T-helper 1 cell treated with Interleukin-12 subunit alpha and Interleukin-12 subunit beta and Interleukin-4 antibody, amounts not matched to agents 30 ng/mL and 1 ng/mL, for 36 hours (primary cell): Measurements from ENCODE around the gene CARD19. TPM values are rescaled to one million over a fixed set of nuclear protein-coding genes. Genes with fewer than 3 reads are reported as not detected.
"Not testable (repeated sequence)": the region's sequence is repeated elsewhere in the genome, so short reads cannot be mapped to it uniquely, and the experiment has no call there.

Source experiments
- intact Hi-C: fragments of 100-400 bp; cut with micrococcal nuclease; formaldehyde crosslinking; loops from one replicate; pipeline ENCODE4 v1.15.1; 2024
- total RNA-seq: library from RNA; stranded (reverse); gene quantifications from 2 replicates; pipeline ENCODE4 v1.2.3, GENCODE V29; 2022

The CARD19 gene
- total RNA-seq, 1 donor from 2014 or later = 68.4 TPM

GRCh38 chr9:93098236-93098946 is 2.4 kb downstream of the CARD19 start:
- intact Hi-C loops = loop anchor here (5.0 kb wide), 1 partner anchor 934 kb away; no protein-coding TSS in a partner anchor

- intact Hi-C loops = loop anchor here (5.0 kb wide), 1 partner anchor 933 kb away; no protein-coding TSS in a partner anchor
Observed at GRCh38 chr9:93099551-93100275, 3.7 kb downstream of the CARD19 start.

- intact Hi-C loops = no loop called here
Observed at GRCh38 chr9:93100276-93100636, 4.2 kb downstream of the CARD19 start.

GRCh38 chr9:93101086-93101485 is 5.1 kb downstream of the CARD19 start:
- intact Hi-C loops = not testable (repeated sequence)

GRCh38 chr9:93105620-93106019 is 9.6 kb downstream of the CARD19 start:
- intact Hi-C loops = loop anchor here (5.0 kb wide), 1 partner anchor 857 kb away; no protein-coding TSS in a partner anchor

- intact Hi-C loops = loop anchor here (5.0 kb wide), 1 partner anchor 855 kb away; no protein-coding TSS in a partner anchor
Observed at GRCh38 chr9:93107151-93107824, 11.3 kb downstream of the CARD19 start.

GRCh38 chr9:93107825-93108161 is 11.8 kb downstream of the CARD19 start:
- intact Hi-C loops = loop anchor here (1.0 to 5.0 kb wide), 3 partner anchors 43 to 855 kb away; no protein-coding TSS in a partner anchor

GRCh38 chr9:93108291-93109041 is 12.4 kb downstream of the CARD19 start:
- intact Hi-C loops = loop anchor here (1.0 to 5.0 kb wide), 9 partner anchors 12 to 854 kb away; partner anchors contain the start of genes CARD19 and NINJ1

GRCh38 chr9:93110311-93110855 is 14.4 kb downstream of the CARD19 start:
- intact Hi-C loops = no loop called here

- intact Hi-C loops = no loop called here
Observed at GRCh38 chr9:93111001-93111370, 15.0 kb downstream of the CARD19 start.

- intact Hi-C loops = no loop called here
Observed at GRCh38 chr9:93111371-93112115, 15.5 kb downstream of the CARD19 start.

- intact Hi-C loops = no loop called here
Observed at GRCh38 chr9:93112116-93112863, 16.3 kb downstream of the CARD19 start.

- intact Hi-C loops = no loop called here
Observed at GRCh38 chr9:93112864-93113389, 16.9 kb downstream of the CARD19 start.

GRCh38 chr9:93114169-93114983 is 18.4 kb downstream of the CARD19 start:
- intact Hi-C loops = no loop called here

GRCh38 chr9:93114984-93115335 is 18.9 kb downstream of the CARD19 start:
- intact Hi-C loops = no loop called here

GRCh38 chr9:93115486-93116071 is 19.6 kb downstream of the CARD19 start:
- intact Hi-C loops = no loop called here

GRCh38 chr9:93116072-93116961 is 20.3 kb downstream of the CARD19 start:
- intact Hi-C loops = no loop called here
